OCI-LY3 (cell line): Measurements from ENCODE around the gene FAM111A.

Experiments
- CTCF ChIP-seq: fragments of 200-600, 300-600 bp; sonication (generic); IDR thresholded peaks from 2 replicates; pipeline ENCODE4 v1.5.1; 2014; ENCODE audit warnings: antibody characterized with exemption, low read length, low read depth
- EZH2phosphoT487 ChIP-seq: fragments of 200-600 bp; shearing (Covaris generic); IDR thresholded peaks from 2 replicates; pipeline ENCODE4 v1.6.1; 2018; ENCODE audit warnings: antibody characterized with exemption, mixed run types, low read depth

- TF ChIP-seq CTCF = no peak
- no peak for TF ChIP-seq EZH2phosphoT487
These were observed 39.2 kb downstream of the FAM111A start for GRCh38 chr11:59181746-59182456.
